DOHH2 (cell line): ENCODE data around the gene JOSD1.

ENCODE experiments used
- EZH2phosphoT487 ChIP-seq: fragments of 200-600 bp; sonication (generic); IDR thresholded peaks from 2 replicates; pipeline ENCODE4 v1.6.1; 2017; ENCODE audit warnings: borderline replicate concordance, mild to moderate bottlenecking, antibody characterized with exemption, low read length, moderate library complexity, mixed read lengths
- TF ChIP-seq, protein P1 (sequence below): fragments of 200-600 bp; sonication (generic); IDR thresholded peaks from one replicate; pipeline ENCODE4 v1.5.1; 2014; ENCODE audit warnings: antibody characterized with exemption, mild to moderate bottlenecking, low read depth, low read length; ENCODE audit not compliant: poor library complexity, severe bottlenecking

- TF ChIP-seq, protein P1, sequence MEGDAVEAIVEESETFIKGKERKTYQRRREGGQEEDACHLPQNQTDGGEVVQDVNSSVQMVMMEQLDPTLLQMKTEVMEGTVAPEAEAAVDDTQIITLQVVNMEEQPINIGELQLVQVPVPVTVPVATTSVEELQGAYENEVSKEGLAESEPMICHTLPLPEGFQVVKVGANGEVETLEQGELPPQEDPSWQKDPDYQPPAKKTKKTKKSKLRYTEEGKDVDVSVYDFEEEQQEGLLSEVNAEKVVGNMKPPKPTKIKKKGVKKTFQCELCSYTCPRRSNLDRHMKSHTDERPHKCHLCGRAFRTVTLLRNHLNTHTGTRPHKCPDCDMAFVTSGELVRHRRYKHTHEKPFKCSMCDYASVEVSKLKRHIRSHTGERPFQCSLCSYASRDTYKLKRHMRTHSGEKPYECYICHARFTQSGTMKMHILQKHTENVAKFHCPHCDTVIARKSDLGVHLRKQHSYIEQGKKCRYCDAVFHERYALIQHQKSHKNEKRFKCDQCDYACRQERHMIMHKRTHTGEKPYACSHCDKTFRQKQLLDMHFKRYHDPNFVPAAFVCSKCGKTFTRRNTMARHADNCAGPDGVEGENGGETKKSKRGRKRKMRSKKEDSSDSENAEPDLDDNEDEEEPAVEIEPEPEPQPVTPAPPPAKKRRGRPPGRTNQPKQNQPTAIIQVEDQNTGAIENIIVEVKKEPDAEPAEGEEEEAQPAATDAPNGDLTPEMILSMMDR, result no peak
- TF ChIP-seq EZH2phosphoT487, result no peak
Measured at GRCh38 chr22:38694049-38694448, 6.7 kb downstream of the JOSD1 start.
